WTC11 (cell line): ENCODE data around the gene LIMCH1. TPM values are rescaled to one million over a fixed set of nuclear protein-coding genes. Genes with fewer than 3 reads are reported as not detected.
A peak's percentile ranks its signal among the peaks of the same experiment; 100 is the strongest.

Source experiments
- ATAC-seq: fragments of 200-7000 bp; cut with Tn5 transposase; 2 replicates; pipeline ENCODE4 v1.10.0; 2021; ENCODE audit warnings: mild to moderate bottlenecking, moderate library complexity
- CTCF ChIA-PET: fragments of 300-600 bp; sonication (Branson Sonifier 250); formaldehyde crosslinking; loops from one replicate; lab custom pipeline; 2021; ENCODE audit warnings: antibody characterized with exemption; lab: Charles Lee
- POLR2A ChIA-PET: fragments of 350-600 bp; sonication (Branson Sonifier 250); formaldehyde crosslinking; loops from one replicate; lab custom pipeline; 2021; ENCODE audit warnings: antibody characterized with exemption; lab: Charles Lee
- DNase-seq: peaks from one replicate; pipeline ENCODE4 v3.0.0; 2021; ENCODE audit warnings: low spot score
- H3K27ac Mint-ChIP-seq: 2 replicates; pipeline ENCODE4 v1.8.0; 2021; ENCODE audit warnings: mixed read lengths
- H3K27me3 Mint-ChIP-seq: 2 replicates; pipeline ENCODE4 v1.8.0; 2021; ENCODE audit warnings: low read depth, mild to moderate bottlenecking, moderate library complexity, mixed read lengths
- H3K36me3 Mint-ChIP-seq: 2 replicates; pipeline ENCODE4 v1.8.0; 2021; ENCODE audit warnings: mixed read lengths
- H3K4me1 Mint-ChIP-seq: 2 replicates; pipeline ENCODE4 v1.8.0; 2022; ENCODE audit warnings: mixed read lengths
- H3K4me3 Mint-ChIP-seq: 2 replicates; pipeline ENCODE4 v1.8.0; 2021; ENCODE audit warnings: mild to moderate bottlenecking, moderate library complexity, mixed read lengths
- H3K9me3 Mint-ChIP-seq: 2 replicates; pipeline ENCODE4 v1.8.0; 2021; ENCODE audit warnings: mixed read lengths
- CTCF ChIP-seq: fragments of 200-600 bp; IDR thresholded peaks from 2 replicates; pipeline ENCODE4 v1.8.0; 2022; ENCODE audit warnings: antibody characterized with exemption
- HMGXB4 ChIP-seq: sonication (generic); formaldehyde crosslinking; IDR thresholded peaks from 2 replicates; pipeline ENCODE4 v1.8.1; 2023; ENCODE audit warnings: mild to moderate bottlenecking, moderate library complexity, missing genetic modification reagents
- NFE2L1 ChIP-seq: sonication (generic); formaldehyde crosslinking; IDR thresholded peaks from 2 replicates; pipeline ENCODE4 v1.8.1; 2023; ENCODE audit warnings: missing genetic modification reagents
- NR1H2 ChIP-seq: sonication (generic); formaldehyde crosslinking; IDR thresholded peaks from 2 replicates; pipeline ENCODE4 v1.9.0; 2021; ENCODE audit warnings: mild to moderate bottlenecking, moderate library complexity, missing genetic modification reagents
- NR2C2 ChIP-seq: sonication (generic); formaldehyde crosslinking; IDR thresholded peaks from 2 replicates; pipeline ENCODE4 v1.8.0; 2022; ENCODE audit warnings: mild to moderate bottlenecking, missing genetic modification reagents
- NR3C1 ChIP-seq: sonication (generic); formaldehyde crosslinking; conservative IDR thresholded peaks from 2 replicates; pipeline ENCODE4 v1.8.1; 2023; ENCODE audit warnings: low read depth, mild to moderate bottlenecking, missing genetic modification reagents
- PRRX2 ChIP-seq: fragments of 250-450 bp; sonication (Bioruptor Pico); IDR thresholded peaks from 2 replicates; pipeline ENCODE4 v1.8.0; 2021; ENCODE audit warnings: mild to moderate bottlenecking
- RELA ChIP-seq: sonication (generic); formaldehyde crosslinking; IDR thresholded peaks from 2 replicates; pipeline ENCODE4 v1.8.1; 2022; ENCODE audit warnings: missing genetic modification reagents, mild to moderate bottlenecking, borderline replicate concordance
- SP1 ChIP-seq: sonication (generic); formaldehyde crosslinking; conservative IDR thresholded peaks from 2 replicates; pipeline ENCODE4 v1.8.1; 2022; ENCODE audit warnings: missing genetic modification reagents
- TEAD1 ChIP-seq: sonication (generic); formaldehyde crosslinking; IDR thresholded peaks from 2 replicates; pipeline ENCODE4 v1.8.0; 2022; ENCODE audit warnings: mild to moderate bottlenecking, missing genetic modification reagents
- USF1 ChIP-seq: sonication (generic); formaldehyde crosslinking; IDR thresholded peaks from 2 replicates; pipeline ENCODE4 v1.8.0; 2022; ENCODE audit warnings: mild to moderate bottlenecking, missing genetic modification reagents
- ZMAT4 ChIP-seq: fragments of 250-450 bp; sonication (Bioruptor Pico); IDR thresholded peaks from 2 replicates; pipeline ENCODE4 v1.9.0; 2021; ENCODE audit warnings: mild to moderate bottlenecking
- ZNF219 ChIP-seq: sonication (generic); formaldehyde crosslinking; IDR thresholded peaks from 2 replicates; pipeline ENCODE4 v1.8.0; 2023; ENCODE audit warnings: missing genetic modification reagents, mild to moderate bottlenecking, borderline replicate concordance
- ZNF232 ChIP-seq: sonication (generic); formaldehyde crosslinking; IDR thresholded peaks from 2 replicates; pipeline ENCODE4 v1.8.0; 2022; ENCODE audit warnings: mild to moderate bottlenecking, missing genetic modification reagents
- ZNF263 ChIP-seq: sonication (generic); formaldehyde crosslinking; IDR thresholded peaks from 2 replicates; pipeline ENCODE4 v1.8.1; 2022; ENCODE audit warnings: low read depth, mild to moderate bottlenecking, moderate library complexity, missing genetic modification reagents
- ZNF425 ChIP-seq: fragments of 250-450 bp; sonication (Bioruptor Pico); conservative IDR thresholded peaks from 2 replicates; pipeline ENCODE4 v1.9.0; 2021; ENCODE audit warnings: mild to moderate bottlenecking
- total RNA-seq: library from RNA; stranded (reverse); gene quantifications from 3 replicates; pipeline ENCODE4 v1.2.3, GENCODE V29; 2021

Gene LIMCH1
- total RNA-seq, 1 experiment from 2014 or later, result 0.92 TPM

- no peak for TF ChIP-seq NR1H2 (CRISPR knock-in tag)
- no peak for TF ChIP-seq NR2C2 (CRISPR knock-in tag)
- TF ChIP-seq RELA, result no peak
- no peak for TF ChIP-seq ZNF219 (CRISPR knock-in tag)
- TF ChIP-seq SP1 (CRISPR knock-in tag), result no peak
- no peak for TF ChIP-seq TEAD1 (CRISPR knock-in tag)
- TF ChIP-seq HMGXB4 (CRISPR knock-in tag), result no peak
- TF ChIP-seq ZNF263 (CRISPR knock-in tag), result no peak
- no peak for TF ChIP-seq ZMAT4 (CRISPR knock-in tag)
- no peak for TF ChIP-seq ZNF425
- no peak for TF ChIP-seq NFE2L1 (CRISPR knock-in tag)
- no peak for TF ChIP-seq NR3C1 (CRISPR knock-in tag)
- TF ChIP-seq ZNF232, result no peak
- TF ChIP-seq PRRX2, result no peak
Measured at GRCh38 chr4:41660352-41660751, 122.4 kb downstream of the LIMCH1 start (continued).

GRCh38 chr4:41661442-41662076 lies 123.6 kb downstream of the LIMCH1 start:
- POLR2A ChIA-PET, result no interaction called here
- DNase-seq, result peak; percentile 57

More at GRCh38 chr4:41661442-41662076, 123.6 kb downstream of the LIMCH1 start:
- TF ChIP-seq ZNF219 (CRISPR knock-in tag) (no peak), USF1 (CRISPR knock-in tag) (no peak), CTCF (peak; percentile 87)
- TF ChIP-seq, all 79 proteins: peak for 1
- CTCF ChIA-PET, result interaction anchor here (0.5 to 2.0 kb wide), 50 partner anchors 8 to 737 kb away, joined by 3 to 43 read pairs (median 4); partner anchors contain the start of gene UCHL1
- H3K4me1 Mint-ChIP-seq, result peaks cover 9% of the 10 kb centered on the region
- H3K27me3 Mint-ChIP-seq, result no peaks in the 10 kb centered on the region
- peak; percentile 55 for ATAC-seq
- no peak overlapping the region for H3K27ac Mint-ChIP-seq
- H3K4me3 Mint-ChIP-seq, result no peak overlapping the region
- H3K36me3 Mint-ChIP-seq, result no peaks in the 10 kb centered on the region
- no peaks in the 10 kb centered on the region for H3K9me3 Mint-ChIP-seq
